ENCODE results near the gene RRAS.
"Not testable (repeated sequence)": the region's sequence is repeated elsewhere in the genome, so short reads cannot be mapped to it uniquely, and the experiment has no call there.

RRAS gene

GRCh38 chr19:49652551-49653465 is 12.9 kb upstream of the RRAS start:
- no peak for DNase-seq

- DNase-seq: no peak
Observed at GRCh38 chr19:49651820-49652550, 12.0 kb upstream of the RRAS start.

GRCh38 chr19:49651029-49651819 is 11.3 kb upstream of the RRAS start:
- no peak for DNase-seq

- DNase-seq: no peak
Observed at GRCh38 chr19:49646586-49646985, 6.6 kb upstream of the RRAS start.

GRCh38 chr19:49645995-49646394 is 6.1 kb upstream of the RRAS start:
- no peak for DNase-seq

GRCh38 chr19:49645592-49645991 is 5.6 kb upstream of the RRAS start:
- DNase-seq: no peak

- peak; percentile 67 for DNase-seq
Observed at GRCh38 chr19:49643466-49643865, 3.5 kb upstream of the RRAS start.

GRCh38 chr19:49642492-49643035 is 2.6 kb upstream of the RRAS start:
- peak; percentile 49 for DNase-seq

- peak; percentile 99 for DNase-seq
Observed at GRCh38 chr19:49641688-49642491, 1.9 kb upstream of the RRAS start, which contains the start of gene SCAF1. TSS of gene SCAF1 (plus strand) at chr19:49642209. CDS start at chr19:49645027, 2,818 bp downstream.

- no peak for DNase-seq
Observed at GRCh38 chr19:49639401-49640112, 386 bp downstream of the RRAS start.

- DNase-seq: peak; percentile 61
Observed at GRCh38 chr19:49637821-49638738, 1.9 kb downstream of the RRAS start.

GRCh38 chr19:49636233-49636932 is 3.6 kb downstream of the RRAS start:
- no peak for DNase-seq

- peak; percentile 18 for DNase-seq
Observed at GRCh38 chr19:49635530-49636232, 4.3 kb downstream of the RRAS start.

- DNase-seq: not testable (repeated sequence)
Observed at GRCh38 chr19:49633273-49633672, 6.7 kb downstream of the RRAS start.

GRCh38 chr19:49632576-49632975 is 7.4 kb downstream of the RRAS start:
- no peak for DNase-seq

- no peak for DNase-seq
Observed at GRCh38 chr19:49631610-49632192, 8.2 kb downstream of the RRAS start.

GRCh38 chr19:49631014-49631588 is 8.8 kb downstream of the RRAS start:
- DNase-seq: no peak

GRCh38 chr19:49629659-49630058 is 10.3 kb downstream of the RRAS start:
- DNase-seq: no peak
